Ishikawa (cell line): ENCODE data around the gene MX1.

ENCODE experiments used
- CEBPB ChIP-seq: IDR thresholded peaks from 2 replicates; pipeline ENCODE4 v1.6.1; 2012
- CREB1 ChIP-seq: IDR thresholded peaks from 2 replicates; pipeline ENCODE4 v1.6.1; 2012; ENCODE audit warnings: low read depth
- EGR1 ChIP-seq: IDR thresholded peaks from 2 replicates; pipeline ENCODE4 v1.6.1; 2012
- EP300 ChIP-seq: IDR thresholded peaks from 2 replicates; pipeline ENCODE4 v1.6.1; 2012; ENCODE audit warnings: borderline replicate concordance
- FOXM1 ChIP-seq: IDR thresholded peaks from 2 replicates; pipeline ENCODE4 v1.6.1; 2012; ENCODE audit warnings: low read depth, borderline replicate concordance
- NFIC ChIP-seq: IDR thresholded peaks from 2 replicates; pipeline ENCODE4 v1.6.1; 2012
- RAD21 ChIP-seq: IDR thresholded peaks from 2 replicates; pipeline ENCODE4 v1.6.1; 2012; ENCODE audit warnings: low read depth
- TAF1 ChIP-seq: IDR thresholded peaks from 2 replicates; pipeline ENCODE4 v1.6.1; 2012; ENCODE audit warnings: low read depth, mild to moderate bottlenecking
- TCF12 ChIP-seq: IDR thresholded peaks from 2 replicates; pipeline ENCODE4 v1.6.1; 2012; ENCODE audit warnings: low read depth
- TEAD4 ChIP-seq: IDR thresholded peaks from 2 replicates; pipeline ENCODE4 v1.6.1; 2012
- YY1 ChIP-seq: IDR thresholded peaks from 2 replicates; pipeline ENCODE4 v1.6.1; 2012; ENCODE audit warnings: low read depth
- ZBTB7A ChIP-seq: IDR thresholded peaks from 2 replicates; pipeline ENCODE4 v1.6.1; 2012; ENCODE audit warnings: low read depth
- TF ChIP-seq, protein P1 (sequence below): IDR thresholded peaks from 2 replicates; pipeline ENCODE4 v1.6.1; 2012
- TF ChIP-seq, protein P2 (sequence below): IDR thresholded peaks from 2 replicates; pipeline ENCODE4 v1.6.1; 2012; ENCODE audit warnings: low read depth, mild to moderate bottlenecking
- TF ChIP-seq, protein P3 (sequence below): IDR thresholded peaks from 2 replicates; pipeline ENCODE4 v1.6.1; 2012

The MX1 gene, protein sequence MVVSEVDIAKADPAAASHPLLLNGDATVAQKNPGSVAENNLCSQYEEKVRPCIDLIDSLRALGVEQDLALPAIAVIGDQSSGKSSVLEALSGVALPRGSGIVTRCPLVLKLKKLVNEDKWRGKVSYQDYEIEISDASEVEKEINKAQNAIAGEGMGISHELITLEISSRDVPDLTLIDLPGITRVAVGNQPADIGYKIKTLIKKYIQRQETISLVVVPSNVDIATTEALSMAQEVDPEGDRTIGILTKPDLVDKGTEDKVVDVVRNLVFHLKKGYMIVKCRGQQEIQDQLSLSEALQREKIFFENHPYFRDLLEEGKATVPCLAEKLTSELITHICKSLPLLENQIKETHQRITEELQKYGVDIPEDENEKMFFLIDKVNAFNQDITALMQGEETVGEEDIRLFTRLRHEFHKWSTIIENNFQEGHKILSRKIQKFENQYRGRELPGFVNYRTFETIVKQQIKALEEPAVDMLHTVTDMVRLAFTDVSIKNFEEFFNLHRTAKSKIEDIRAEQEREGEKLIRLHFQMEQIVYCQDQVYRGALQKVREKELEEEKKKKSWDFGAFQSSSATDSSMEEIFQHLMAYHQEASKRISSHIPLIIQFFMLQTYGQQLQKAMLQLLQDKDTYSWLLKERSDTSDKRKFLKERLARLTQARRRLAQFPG

DNA sequence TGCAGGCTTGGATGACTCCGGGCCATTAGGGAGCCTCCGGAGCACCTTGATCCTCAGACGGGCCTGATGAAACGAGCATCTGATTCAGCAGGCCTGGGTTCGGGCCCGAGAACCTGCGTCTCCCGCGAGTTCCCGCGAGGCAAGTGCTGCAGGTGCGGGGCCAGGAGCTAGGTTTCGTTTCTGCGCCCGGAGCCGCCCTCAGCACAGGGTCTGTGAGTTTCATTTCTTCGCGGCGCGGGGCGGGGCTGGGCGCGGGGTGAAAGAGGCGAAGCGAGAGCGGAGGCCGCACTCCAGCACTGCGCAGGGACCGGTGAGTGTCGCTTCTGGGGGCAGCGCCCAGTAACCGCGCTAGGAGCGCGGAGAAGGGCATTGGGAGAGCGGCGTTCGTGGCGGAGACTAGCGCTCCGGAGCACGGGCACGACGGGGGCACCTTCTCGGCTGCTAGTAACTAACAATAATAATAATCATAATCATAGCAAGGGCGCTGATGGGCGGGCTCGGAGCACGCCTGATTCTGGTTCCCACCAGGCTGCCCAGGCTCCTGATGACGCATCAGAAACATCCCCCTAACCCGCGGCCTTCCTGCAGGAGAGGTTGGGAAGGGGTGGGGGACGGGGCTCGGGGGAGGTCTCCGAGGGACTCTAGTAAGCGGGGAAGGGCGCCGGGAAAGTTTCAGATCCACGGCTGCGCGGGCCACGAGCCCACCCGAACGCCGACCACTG lies at the start of gene MX1:
Gene MX1 (plus strand): TSS at position 286 of the 722 bp plus-strand sequence. CDS start 5,832 bp downstream, outside the sequence.
- TF ChIP-seq RAD21 (no peak), CREB1 (no peak), EGR1 (no peak), ZBTB7A (no peak), TCF12 (no peak), YY1 (no peak), NFIC (no peak), TAF1 (no peak), CEBPB (no peak), EP300 (no peak)
- TF ChIP-seq, protein P1, sequence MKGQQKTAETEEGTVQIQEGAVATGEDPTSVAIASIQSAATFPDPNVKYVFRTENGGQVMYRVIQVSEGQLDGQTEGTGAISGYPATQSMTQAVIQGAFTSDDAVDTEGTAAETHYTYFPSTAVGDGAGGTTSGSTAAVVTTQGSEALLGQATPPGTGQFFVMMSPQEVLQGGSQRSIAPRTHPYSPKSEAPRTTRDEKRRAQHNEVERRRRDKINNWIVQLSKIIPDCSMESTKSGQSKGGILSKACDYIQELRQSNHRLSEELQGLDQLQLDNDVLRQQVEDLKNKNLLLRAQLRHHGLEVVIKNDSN = no peak
- TF ChIP-seq, protein P2, sequence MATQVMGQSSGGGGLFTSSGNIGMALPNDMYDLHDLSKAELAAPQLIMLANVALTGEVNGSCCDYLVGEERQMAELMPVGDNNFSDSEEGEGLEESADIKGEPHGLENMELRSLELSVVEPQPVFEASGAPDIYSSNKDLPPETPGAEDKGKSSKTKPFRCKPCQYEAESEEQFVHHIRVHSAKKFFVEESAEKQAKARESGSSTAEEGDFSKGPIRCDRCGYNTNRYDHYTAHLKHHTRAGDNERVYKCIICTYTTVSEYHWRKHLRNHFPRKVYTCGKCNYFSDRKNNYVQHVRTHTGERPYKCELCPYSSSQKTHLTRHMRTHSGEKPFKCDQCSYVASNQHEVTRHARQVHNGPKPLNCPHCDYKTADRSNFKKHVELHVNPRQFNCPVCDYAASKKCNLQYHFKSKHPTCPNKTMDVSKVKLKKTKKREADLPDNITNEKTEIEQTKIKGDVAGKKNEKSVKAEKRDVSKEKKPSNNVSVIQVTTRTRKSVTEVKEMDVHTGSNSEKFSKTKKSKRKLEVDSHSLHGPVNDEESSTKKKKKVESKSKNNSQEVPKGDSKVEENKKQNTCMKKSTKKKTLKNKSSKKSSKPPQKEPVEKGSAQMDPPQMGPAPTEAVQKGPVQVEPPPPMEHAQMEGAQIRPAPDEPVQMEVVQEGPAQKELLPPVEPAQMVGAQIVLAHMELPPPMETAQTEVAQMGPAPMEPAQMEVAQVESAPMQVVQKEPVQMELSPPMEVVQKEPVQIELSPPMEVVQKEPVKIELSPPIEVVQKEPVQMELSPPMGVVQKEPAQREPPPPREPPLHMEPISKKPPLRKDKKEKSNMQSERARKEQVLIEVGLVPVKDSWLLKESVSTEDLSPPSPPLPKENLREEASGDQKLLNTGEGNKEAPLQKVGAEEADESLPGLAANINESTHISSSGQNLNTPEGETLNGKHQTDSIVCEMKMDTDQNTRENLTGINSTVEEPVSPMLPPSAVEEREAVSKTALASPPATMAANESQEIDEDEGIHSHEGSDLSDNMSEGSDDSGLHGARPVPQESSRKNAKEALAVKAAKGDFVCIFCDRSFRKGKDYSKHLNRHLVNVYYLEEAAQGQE = no peak
- TF ChIP-seq, protein P3, sequence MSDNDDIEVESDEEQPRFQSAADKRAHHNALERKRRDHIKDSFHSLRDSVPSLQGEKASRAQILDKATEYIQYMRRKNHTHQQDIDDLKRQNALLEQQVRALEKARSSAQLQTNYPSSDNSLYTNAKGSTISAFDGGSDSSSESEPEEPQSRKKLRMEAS = no peak

DNA sequence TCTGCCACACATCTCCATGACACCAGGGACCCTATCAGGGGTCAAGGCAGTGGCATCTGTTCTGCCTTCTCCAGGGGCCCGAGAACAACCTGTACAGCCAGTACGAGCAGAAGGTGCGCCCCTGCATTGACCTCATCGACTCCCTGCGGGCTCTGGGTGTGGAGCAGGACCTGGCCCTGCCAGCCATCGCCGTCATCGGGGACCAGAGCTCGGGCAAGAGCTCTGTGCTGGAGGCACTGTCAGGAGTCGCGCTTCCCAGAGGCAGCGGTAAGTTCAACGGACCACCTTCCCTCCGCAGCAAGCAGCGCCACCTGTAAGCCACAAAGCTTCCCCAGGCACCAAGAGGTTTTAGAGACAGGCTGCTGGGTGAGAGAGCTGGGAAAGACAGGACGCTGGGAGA lies 48.3 kb upstream of the MX1 start:
- TF ChIP-seq, protein P2 = no peak
- TF ChIP-seq CEBPB (no peak), EGR1 (no peak), EP300 (no peak), CREB1 (no peak), TAF1 (no peak), YY1 (no peak), TEAD4 (no peak), ZBTB7A (no peak), NFIC (no peak), FOXM1 (no peak), RAD21 (no peak), TCF12 (no peak)
- TF ChIP-seq, protein P1 = no peak
- TF ChIP-seq, protein P3 = no peak

DNA sequence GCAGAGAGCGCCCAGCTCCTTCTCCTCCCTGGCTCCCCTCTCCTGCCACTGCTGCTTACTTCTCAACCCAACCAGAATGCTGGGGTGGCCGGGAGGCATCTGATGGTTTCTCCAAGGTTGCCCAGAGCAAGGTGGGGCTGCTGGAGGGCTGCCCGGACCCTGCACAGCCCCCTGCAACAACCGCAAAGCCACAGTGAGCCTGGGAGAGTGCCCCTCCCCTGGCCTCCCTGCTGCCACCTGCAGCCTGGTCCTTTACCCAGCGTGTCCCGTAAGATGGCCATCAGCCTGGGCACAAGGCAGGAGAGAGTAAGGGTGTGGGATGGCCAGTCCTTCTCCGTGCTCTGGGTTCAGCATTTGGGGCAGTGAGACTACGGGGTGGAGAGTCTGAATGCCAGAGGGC lies 47.2 kb upstream of the MX1 start:
- TF ChIP-seq TCF12 = no peak
- TF ChIP-seq EGR1 = no peak
- TF ChIP-seq RAD21 = no peak
- no peak for TF ChIP-seq EP300

DNA sequence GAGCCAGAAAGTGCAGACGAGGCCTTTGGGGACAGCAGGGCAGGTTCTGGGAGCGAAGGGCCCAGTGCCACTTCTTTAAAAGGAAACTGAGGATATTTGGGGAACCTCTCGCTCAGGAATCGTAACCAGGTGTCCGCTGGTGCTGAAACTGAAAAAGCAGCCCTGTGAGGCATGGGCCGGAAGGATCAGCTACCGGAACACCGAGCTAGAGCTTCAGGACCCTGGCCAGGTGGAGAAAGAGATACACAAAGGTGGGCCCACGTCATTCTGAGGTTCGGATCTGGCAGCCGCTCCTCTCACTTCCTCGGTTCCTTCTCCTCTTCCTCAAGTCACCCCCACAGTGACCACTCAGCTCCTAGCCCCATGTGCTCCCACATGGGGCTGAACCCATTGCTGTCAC lies 46.1 kb upstream of the MX1 start:
- TF ChIP-seq, protein P1 = no peak
- TF ChIP-seq NFIC (no peak), FOXM1 (no peak), EP300 (no peak), TAF1 (no peak), TCF12 (no peak), RAD21 (no peak), YY1 (no peak), EGR1 (no peak), CEBPB (no peak), CREB1 (no peak), ZBTB7A (no peak)
- TF ChIP-seq, protein P2 = no peak
- TF ChIP-seq, protein P3 = no peak
